Glomerular endothelial cell (primary cell): Measurements from ENCODE around the gene SPEG. TPM values are rescaled to one million over a fixed set of nuclear protein-coding genes. Genes with fewer than 3 reads are reported as not detected.

ENCODE experiments used
- DNase-seq: peaks from one replicate; pipeline ENCODE4 v3.0.0-alpha.2; 2011; ENCODE audit warnings: low read depth, low spot score; ENCODE audit errors: extremely low read depth
- total RNA-seq: library from RNA; depleted of rRNA; stranded (reverse); fragments of >200 nt; gene quantifications from 2 replicates; pipeline ENCODE4 v1.2.3, GENCODE V29; 2015

SPEG gene
- total RNA-seq, 1 donor from 2014 or later = 1.7 TPM

- DNase-seq = no peak
Observed at GRCh38 chr2:219457784-219458369, 23.2 kb downstream of the SPEG start.

GRCh38 chr2:219458996-219459395 lies 24.4 kb downstream of the SPEG start:
- DNase-seq = no peak

- DNase-seq = no peak
Observed at GRCh38 chr2:219459460-219460311, 25.0 kb downstream of the SPEG start.

GRCh38 chr2:219460424-219460926 lies 25.8 kb downstream of the SPEG start:
- no peak for DNase-seq

- DNase-seq = no peak
Observed at GRCh38 chr2:219461047-219461514, 26.4 kb downstream of the SPEG start.

GRCh38 chr2:219461669-219462068 lies 27.0 kb downstream of the SPEG start:
- no peak for DNase-seq

GRCh38 chr2:219462349-219462748 lies 27.7 kb downstream of the SPEG start:
- DNase-seq = no peak

GRCh38 chr2:219464286-219465032 lies 29.8 kb downstream of the SPEG start:
- no peak for DNase-seq

- DNase-seq = no peak
Observed at GRCh38 chr2:219465659-219466561, 31.3 kb downstream of the SPEG start.

GRCh38 chr2:219466816-219467735 lies 32.4 kb downstream of the SPEG start:
- DNase-seq = no peak

GRCh38 chr2:219467736-219468075 lies 33.1 kb downstream of the SPEG start:
- DNase-seq = no peak

- DNase-seq = no peak
Observed at GRCh38 chr2:219468410-219469185, 34.0 kb downstream of the SPEG start.

GRCh38 chr2:219469186-219469724 lies 34.6 kb downstream of the SPEG start:
- DNase-seq = no peak

GRCh38 chr2:219470429-219470828 lies 35.8 kb downstream of the SPEG start:
- no peak for DNase-seq

GRCh38 chr2:219471476-219472371 lies 37.1 kb downstream of the SPEG start:
- DNase-seq = no peak

- DNase-seq = no peak
Observed at GRCh38 chr2:219472629-219473187, 38.1 kb downstream of the SPEG start.

GRCh38 chr2:219473511-219473910 lies 38.9 kb downstream of the SPEG start:
- no peak for DNase-seq
